Right ventricle myocardium inferior (tissue), 1 donor: ENCODE data around the gene NSUN2. TPM values are rescaled to one million over a fixed set of nuclear protein-coding genes. Genes with fewer than 3 reads are reported as not detected.
"Not testable (repeated sequence)": the region's sequence is repeated elsewhere in the genome, so short reads cannot be mapped to it uniquely, and the experiment has no call there.

Source experiments
- ATAC-seq: fragments of 200-7000 bp; cut with Tn5 transposase; one replicate; pipeline ENCODE4 v1.9.1; 2020; ENCODE audit warnings: mild to moderate bottlenecking, moderate library complexity
- DNase-seq: peaks from one replicate; pipeline ENCODE4 v3.0.0; 2021; ENCODE audit errors: missing footprints
- intact Hi-C: fragments of 100-400 bp; cut with DNase I; formaldehyde crosslinking; loops from one replicate; pipeline ENCODE4 v1.11.0; 2022
- total RNA-seq: library from RNA; stranded (reverse); fragmentation: NEBNext Ultra II Directional; extraction: Animal tissue kit (Norgen Biotek cat#: 25700); gene quantifications from one replicate; pipeline ENCODE4 v1.2.1, GENCODE V29; 2021
- donor health status: DM: no; HTN: yes; CAD: no; lungs with severe emphysema.

NSUN2 gene
- total RNA-seq, 1 donor from 2014 or later: 34.2 TPM

DNA sequence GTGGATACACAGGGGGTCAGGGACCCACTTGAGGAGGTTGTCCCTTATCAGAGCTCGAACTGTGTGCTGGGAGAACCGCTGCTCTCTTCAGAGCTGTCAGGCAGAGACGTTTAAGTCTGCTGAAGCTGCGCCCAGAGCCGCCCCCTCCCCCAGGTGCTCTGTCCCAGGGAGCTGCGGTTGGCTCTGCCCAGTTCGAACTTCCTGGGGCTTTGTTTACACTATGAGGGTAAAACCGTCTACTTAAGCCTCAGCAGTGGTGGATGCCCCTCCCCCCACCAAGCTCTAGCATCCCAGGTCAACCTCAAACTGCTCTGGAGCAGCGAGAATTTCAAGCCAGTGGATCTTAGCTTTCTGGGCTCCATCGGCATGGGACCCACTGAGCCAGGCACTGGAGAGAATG, 16.3 kb upstream of the NSUN2 start:
- ATAC-seq: no peak
- intact Hi-C loops: no loop called here
- DNase-seq: no peak

GRCh38 chr5:6645571-6646362, 12.9 kb upstream of the NSUN2 start:
- DNase-seq, ATAC-seq, intact Hi-C loops: not testable (repeated sequence)

- no peak for DNase-seq
- ATAC-seq: no peak
- intact Hi-C loops: no loop called here
Measured at GRCh38 chr5:6644794-6645241, 12.0 kb upstream of the NSUN2 start.

DNA sequence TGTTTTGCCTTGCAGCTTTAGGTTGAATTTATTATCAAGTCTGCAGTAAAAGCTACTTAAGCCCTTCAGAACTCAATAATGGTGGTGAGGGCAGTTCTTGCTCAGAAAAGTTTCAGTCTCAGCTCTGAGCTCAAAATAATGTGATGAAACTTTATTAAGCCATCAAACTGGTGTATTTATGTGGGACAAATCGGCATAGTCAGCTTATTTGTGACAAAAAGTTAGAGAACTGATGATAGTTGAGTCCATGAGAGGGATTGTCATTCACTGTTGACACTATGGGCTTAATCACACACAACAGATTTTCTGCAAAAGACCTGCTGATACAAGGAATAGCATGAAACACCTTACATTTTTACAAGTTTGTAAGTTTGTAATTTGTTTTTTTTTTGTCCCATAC, 9.8 kb upstream of the NSUN2 start:
- intact Hi-C loops: no loop called here
- no peak for DNase-seq
- no peak for ATAC-seq

- no peak for DNase-seq
- no peak for ATAC-seq
- intact Hi-C loops: no loop called here
Measured at GRCh38 chr5:6638236-6638635, 5.4 kb upstream of the NSUN2 start.

DNA sequence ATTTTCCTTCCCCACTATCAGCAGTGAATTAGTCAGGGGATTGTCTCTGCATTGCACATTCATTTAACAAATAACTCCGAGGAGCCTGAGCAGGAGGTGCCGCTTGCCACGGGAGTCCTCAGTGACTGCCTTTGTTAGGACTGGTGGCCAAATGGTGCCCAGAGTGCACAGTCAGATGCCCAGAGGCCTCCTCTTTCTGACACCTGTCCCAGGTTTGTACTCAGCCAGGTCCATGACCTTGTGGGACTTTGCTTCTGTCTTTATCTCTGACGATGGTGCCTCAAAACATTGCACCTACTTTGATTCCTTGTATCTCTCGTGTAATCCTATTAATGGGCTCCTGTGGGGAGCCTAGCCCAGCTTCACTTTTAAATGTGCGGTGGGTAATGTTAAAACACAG, 4.7 kb upstream of the NSUN2 start:
- intact Hi-C loops: no loop called here

GRCh38 chr5:6637022-6637421, 4.2 kb upstream of the NSUN2 start:
- no peak for ATAC-seq
- no peak for DNase-seq
- intact Hi-C loops: no loop called here

More for the DNA sequence above, 4.7 kb upstream of the NSUN2 start:
- ATAC-seq (no peak), DNase-seq (no peak)

GRCh38 chr5:6636293-6636692, 3.4 kb upstream of the NSUN2 start:
- intact Hi-C loops: no loop called here
- no peak for DNase-seq
- ATAC-seq: no peak

DNA sequence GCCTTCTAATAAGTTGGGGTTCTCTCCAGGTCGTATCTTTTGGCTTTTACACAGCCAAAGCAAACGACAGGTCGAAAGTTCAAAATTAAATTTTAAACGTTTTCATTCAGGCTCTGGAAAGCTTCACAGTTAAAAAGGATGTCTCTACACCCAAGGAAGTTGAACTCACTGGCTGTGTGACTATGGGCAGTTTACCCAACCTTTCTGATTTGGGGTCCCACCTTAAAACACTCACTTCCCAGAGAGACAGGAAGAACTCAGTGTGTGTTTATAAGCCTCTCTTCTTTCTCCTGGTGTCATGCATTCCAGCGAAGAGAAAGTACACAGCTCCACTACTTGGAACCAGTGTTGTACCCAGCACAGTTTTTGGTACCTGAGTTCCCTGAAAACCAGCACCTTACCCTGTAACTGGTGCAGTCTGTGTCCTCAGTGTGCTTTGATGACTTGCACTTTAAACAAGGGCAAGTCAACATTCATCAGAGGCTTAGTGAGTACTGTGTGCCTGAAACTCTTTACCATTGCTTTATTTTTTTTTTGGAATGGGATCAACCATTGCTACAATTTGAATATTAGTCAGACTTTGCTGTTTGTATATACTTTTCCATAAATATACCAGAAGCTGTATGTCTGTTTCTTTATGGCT, 2.1 kb upstream of the NSUN2 start:
- no peak for DNase-seq
- intact Hi-C loops: no loop called here
- ATAC-seq: no peak

DNA sequence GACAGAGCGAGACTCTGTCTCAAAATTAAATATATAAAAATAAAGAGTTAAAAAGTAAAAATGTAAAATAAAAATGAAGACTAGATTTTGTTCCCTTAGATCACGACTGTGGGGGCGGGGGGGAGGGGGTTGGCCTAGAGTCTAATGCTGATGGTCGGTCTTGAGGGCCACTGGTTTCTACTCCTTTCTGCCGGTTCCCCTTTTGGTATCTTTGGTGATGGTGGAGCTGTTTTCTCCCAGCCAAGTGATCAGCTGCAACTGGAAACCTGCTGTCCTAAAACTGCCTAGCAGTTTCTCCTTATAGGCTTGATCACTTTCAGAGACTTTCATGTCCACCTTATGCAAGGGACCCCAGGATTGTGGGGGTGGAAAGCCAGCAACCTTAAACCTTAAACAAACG, 1.5 kb upstream of the NSUN2 start:
- DNase-seq (no peak), ATAC-seq (no peak)
- intact Hi-C loops: no loop called here

DNA sequence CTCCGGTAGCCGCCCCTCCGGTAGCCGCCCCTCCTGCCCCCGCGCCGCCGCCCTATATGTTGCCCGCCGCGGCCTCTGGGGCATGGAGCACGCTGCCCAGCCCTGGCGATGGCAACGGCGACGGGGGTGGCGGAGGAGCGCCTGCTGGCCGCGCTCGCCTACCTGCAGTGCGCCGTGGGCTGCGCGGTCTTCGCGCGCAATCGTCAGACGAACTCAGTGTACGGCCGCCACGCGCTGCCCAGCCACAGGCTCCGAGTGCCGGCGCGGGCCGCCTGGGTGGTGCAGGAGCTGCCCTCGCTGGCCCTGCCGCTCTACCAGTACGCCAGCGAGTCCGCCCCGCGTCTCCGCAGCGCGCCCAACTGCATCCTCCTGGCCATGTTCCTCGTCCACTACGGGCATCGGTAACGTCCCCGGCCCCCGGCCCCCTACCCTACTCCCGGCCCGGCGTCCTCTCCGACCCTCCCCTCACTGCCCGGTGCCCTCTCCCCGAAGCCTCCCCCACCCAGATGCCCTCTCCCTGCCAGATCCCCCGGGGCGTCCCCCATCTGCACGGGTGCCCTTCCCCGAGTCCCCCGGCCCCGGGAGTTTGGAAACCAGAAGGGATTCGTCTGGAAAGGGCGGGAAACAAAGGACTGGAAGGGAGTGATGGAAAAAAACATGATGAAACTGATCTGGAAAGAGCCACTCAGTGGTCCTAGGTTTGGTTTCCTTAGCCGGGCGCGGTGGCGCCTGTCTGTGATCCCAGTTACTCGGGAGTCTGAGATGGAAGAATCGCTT, 813 bp upstream of the NSUN2 start:
- DNase-seq: peak; percentile 69
- intact Hi-C loops: loop anchor here (1.0 to 2.0 kb wide), 2 partner anchors 79 to 112 kb away; partner anchors contain the start of gene TENT4A

GRCh38 chr5:6632324-6632887, 438 bp downstream of the NSUN2 start:
- no peak for ATAC-seq
- intact Hi-C loops: loop anchor here (2.0 kb wide), 1 partner anchor 80 kb away; the partner anchor contains the start of gene TENT4A

More for the DNA sequence above, 813 bp upstream of the NSUN2 start:
- peak; percentile 64 for ATAC-seq

GRCh38 chr5:6631441-6631840, 1.4 kb downstream of the NSUN2 start:
- DNase-seq (no peak), ATAC-seq (no peak)
- intact Hi-C loops: no loop called here

More at GRCh38 chr5:6632324-6632887, 438 bp downstream of the NSUN2 start:
- peak; percentile 70 for DNase-seq

GRCh38 chr5:6626508-6626907, 6.3 kb downstream of the NSUN2 start:
- DNase-seq (no peak), ATAC-seq (no peak)
- intact Hi-C loops: no loop called here

DNA sequence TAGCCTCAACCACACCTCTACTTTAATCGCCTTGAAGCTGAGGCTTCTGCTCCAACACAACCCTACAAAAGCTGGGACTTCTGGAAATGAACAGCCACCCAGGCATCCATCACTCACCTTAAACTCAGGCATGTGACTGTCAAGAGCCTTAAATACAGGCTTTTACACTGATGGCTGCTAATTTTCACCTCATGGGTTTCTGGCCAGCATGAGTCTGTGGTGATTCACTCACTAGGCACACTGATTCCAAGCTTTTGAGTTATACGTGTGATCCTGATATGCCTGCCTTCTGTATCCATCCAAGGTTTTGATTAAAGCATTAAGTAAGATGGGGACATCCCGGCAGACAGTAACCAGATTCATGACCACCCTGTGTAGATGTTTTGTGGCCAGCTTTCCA, 8.9 kb downstream of the NSUN2 start:
- DNase-seq (no peak), ATAC-seq (no peak)
- intact Hi-C loops: no loop called here

DNA sequence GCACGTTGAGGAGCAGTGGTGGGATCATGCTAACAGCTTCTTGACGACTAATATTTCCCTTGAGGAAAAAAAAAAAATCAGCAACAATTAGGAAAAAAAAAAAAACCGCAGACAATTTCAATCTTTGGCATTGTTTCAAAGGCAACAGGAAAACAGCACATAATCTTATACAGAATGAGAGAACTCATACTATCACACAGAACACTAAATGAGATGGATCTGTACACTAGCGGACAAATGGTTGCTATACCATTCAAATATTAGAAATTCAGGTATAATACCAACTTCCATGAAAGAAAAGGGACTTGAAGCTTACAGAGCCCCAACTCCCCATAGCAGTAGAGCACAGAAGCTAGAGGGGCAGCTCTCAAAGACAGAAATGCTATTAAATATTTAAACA, 9.6 kb downstream of the NSUN2 start:
- intact Hi-C loops: no loop called here
- DNase-seq (no peak), ATAC-seq (no peak)

DNA sequence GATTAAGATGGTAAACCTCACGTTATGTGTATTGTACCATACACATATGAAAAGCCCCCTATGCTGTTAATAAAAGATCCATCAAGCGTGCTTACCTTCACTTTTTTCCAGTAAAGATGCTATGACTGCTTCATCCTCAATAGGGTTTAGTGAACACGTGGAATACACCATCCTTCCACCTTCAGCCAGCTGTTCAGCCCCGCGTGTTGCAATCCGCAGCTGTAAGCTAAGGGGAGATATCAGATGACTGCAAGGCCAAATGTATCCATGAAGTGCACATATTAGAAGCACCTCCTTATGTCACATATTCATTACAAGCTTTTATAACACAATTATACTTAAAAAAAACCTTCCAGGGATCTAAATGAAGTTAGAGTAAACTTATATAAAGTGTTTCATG, 16.2 kb downstream of the NSUN2 start:
- intact Hi-C loops: no loop called here
- no peak for ATAC-seq
- no peak for DNase-seq

DNA sequence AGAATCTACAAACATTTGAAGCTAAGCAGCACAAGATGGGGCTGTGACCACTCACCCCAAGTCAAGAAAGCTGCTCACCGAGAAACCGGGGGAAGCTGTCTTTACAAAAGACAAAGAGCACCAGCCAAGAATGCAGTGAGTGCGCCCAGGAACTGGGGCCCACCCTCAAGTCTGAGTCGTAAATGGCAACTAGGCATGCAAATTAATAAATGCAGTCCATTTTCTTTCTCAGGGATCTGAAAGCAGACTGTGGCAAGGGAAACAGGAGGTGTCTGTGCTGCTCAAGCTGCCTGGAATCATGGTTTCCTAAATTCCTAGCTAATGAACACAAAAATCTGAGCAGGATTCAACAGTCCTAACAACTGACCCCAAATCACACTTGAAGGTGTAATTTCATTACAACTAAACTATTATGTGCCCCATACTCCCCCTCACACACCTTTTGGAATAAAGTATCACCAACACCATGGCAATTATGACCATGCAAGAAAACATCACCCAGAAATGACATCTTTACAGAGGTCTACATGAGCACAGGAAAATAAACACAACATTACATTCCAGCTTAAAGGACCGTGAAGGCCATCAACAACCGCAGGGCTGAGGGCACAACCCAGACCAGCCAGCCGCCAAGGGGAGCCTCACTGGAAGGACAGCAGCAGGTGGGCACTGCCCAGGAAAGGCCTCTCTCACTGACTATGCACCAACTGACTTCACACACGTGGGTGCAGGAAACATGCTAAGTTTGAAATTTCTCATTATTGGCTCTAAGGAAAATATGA, 17.6 kb downstream of the NSUN2 start:
- ATAC-seq (no peak), DNase-seq (no peak)
- intact Hi-C loops: no loop called here
